Measurements from ENCODE around the gene ALG3.

Gene ALG3

DNA sequence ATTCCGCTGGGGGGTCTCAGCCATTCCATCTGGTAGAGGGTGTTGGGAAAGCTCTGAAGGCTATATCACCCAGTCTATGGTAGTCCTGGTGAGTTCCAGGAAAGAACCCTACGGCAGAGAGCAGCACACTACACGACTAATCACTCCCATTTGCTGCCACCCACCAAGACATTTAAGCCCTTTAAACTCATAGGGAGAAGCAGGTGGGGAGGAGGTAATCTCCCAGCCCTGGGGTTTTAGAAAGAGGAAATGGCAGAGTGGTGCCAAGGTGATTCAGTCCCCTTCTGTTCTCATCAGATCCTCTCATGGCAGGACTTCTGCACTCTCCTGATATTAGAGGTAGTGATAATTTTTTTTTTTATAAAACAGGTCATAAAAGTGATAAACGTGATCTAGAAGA, 29.9 kb downstream of the ALG3 start:
- Histone ChIP-seq H3K9me3 (no peaks in the 10 kb centered on the region), H3K4me1 (no peaks in the 10 kb centered on the region), H3K27me3 (ENCODE audit: low read depth) (no peaks in the 10 kb centered on the region; the same call in 1 of the 2 replicates), H3K4me3 (no peak overlapping the region), H3K36me3 (replicated peaks) (no peaks in the 10 kb centered on the region)
- in situ Hi-C loops (cut with MboI; ENCODE audit: low sequenced_read_pairs) = no loop called here
- no peak for DNase-seq (ENCODE audit: low spot score in 2 of 2)

DNA sequence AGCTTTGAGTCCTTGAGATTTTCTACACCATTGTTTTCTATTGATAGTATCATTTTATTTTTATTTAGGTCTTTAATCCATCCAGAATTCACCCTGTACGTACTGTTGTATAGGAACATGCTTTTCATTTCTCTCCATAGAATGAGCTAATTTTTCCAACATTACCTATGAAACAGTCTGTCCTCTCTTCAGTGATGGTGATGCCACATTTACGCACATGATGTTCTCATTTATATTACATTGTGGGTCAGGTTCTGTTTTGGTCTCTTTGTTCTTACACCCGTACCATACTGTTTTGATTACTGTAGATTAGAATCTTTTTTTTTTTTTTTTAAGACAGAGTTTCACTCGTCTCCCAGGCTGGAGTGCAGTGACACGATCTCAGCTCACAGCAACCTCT, 37.0 kb downstream of the ALG3 start:
- Histone ChIP-seq H3K4me3 (no peak overlapping the region), H3K4me1 (no peaks in the 10 kb centered on the region), H3K9me3 (no peaks in the 10 kb centered on the region), H3K27me3 (ENCODE audit: low read depth) (peaks cover 9% of the 10 kb centered on the region; the same call in 1 of the 2 replicates), H3K36me3 (replicated peaks) (no peaks in the 10 kb centered on the region)
- in situ Hi-C loops (cut with MboI; ENCODE audit: low sequenced_read_pairs) = no loop called here
- no peak for DNase-seq (ENCODE audit: low spot score in 2 of 2)

DNA sequence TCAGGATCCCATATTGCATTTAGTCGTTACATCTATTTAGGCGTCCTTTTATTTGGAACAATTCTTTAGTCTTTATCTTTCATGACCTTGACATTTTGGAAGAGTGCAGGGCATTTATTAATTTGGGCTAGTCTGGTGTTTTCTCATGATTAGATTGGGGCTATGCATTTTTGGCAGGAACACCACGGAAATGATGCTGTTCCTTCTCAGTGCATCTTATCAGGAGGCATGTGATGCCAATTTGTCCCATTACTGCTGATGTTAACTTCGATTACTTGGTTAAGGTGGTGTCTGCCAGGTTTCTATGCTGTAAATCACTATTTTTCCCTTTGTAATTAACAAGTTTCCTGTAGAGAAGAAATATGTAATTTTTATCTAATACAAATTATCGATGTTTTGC, 37.5 kb downstream of the ALG3 start:
- H3K4me3 ChIP-seq = no peak overlapping the region
- no peaks in the 10 kb centered on the region for H3K36me3 ChIP-seq (replicated peaks)
- no peaks in the 10 kb centered on the region for H3K4me1 ChIP-seq
- DNase-seq (ENCODE audit: low spot score in 2 of 2) = no peak
- H3K27me3 ChIP-seq (ENCODE audit: low read depth) = peaks cover 11% of the 10 kb centered on the region; the same call in 1 of the 2 replicates
- no peaks in the 10 kb centered on the region for H3K9me3 ChIP-seq
- in situ Hi-C loops (cut with MboI; ENCODE audit: low sequenced_read_pairs) = no loop called here

DNA sequence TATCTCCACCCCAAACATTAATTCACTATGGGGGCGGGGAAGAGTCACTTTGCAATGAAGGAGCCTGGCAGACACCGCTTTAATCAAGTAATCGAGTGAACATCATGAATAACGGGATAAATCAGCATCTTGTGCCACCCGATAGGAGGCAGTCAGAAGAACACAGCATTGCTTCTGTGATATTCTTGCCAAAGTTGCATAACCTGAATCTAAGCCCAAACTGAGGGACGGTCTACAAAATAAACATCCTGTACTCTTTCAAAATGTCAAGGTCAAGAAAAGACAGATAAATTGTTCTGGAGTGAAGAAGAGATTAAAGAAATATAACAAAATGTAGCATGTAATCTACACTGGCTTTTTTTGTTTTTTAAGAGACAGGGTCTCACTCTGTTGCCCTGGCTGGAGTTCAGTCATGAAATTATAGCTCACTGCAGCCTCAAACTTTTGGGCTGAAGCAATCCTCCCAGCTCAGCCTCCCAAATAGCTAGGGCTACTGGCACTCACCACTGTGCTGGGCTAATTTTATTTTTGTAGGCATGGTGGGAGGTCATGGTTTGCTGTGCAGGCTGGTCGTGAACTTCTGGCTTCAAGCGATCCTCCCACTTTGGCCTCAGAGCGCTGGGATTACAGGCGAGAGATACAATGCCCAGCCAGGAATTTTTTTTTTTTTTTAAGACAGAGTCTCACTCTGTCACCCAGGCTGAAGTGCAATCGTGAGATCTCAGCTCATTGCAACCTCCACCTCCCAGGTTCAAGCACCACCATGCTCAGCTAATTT, 39.4 kb downstream of the ALG3 start:
- H3K27me3 ChIP-seq (ENCODE audit: low read depth) = peaks cover 11% of the 10 kb centered on the region; the same call in 1 of the 2 replicates
- H3K4me3 ChIP-seq = no peak overlapping the region
- H3K9me3 ChIP-seq = no peaks in the 10 kb centered on the region
- H3K4me1 ChIP-seq = no peaks in the 10 kb centered on the region
- in situ Hi-C loops (cut with MboI; ENCODE audit: low sequenced_read_pairs) = no loop called here
- H3K36me3 ChIP-seq (replicated peaks) = no peaks in the 10 kb centered on the region
- DNase-seq (ENCODE audit: low spot score in 2 of 2) = no peak

DNA sequence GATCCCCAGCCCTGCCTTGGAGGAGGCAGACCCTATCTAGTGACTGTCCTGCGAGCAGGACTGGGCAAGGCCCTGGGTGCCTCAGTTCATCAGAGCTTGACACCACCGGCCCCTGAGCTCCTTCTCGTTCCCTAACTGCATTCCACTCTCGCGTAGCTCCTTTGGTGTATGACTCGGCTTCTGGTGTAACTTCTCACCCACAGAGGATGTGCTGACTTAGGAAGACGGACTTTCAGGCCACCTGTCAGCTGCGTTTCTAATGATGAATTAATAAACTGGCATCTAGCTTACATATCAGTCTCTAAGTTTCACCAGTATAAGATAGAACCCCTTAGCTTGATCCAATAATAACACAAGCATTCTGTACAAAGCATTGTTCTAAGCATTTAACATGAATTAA, 45.2 kb downstream of the ALG3 start:
- no peaks in the 10 kb centered on the region for H3K9me3 ChIP-seq
- no peak overlapping the region for H3K4me3 ChIP-seq
- H3K36me3 ChIP-seq (replicated peaks) = no peaks in the 10 kb centered on the region
- in situ Hi-C loops (cut with MboI; ENCODE audit: low sequenced_read_pairs) = no loop called here
- no peak for DNase-seq (ENCODE audit: low spot score in 2 of 2)
- peaks cover 11% of the 10 kb centered on the region; the same call in 1 of the 2 replicates for H3K27me3 ChIP-seq (ENCODE audit: low read depth)
- peaks cover 3% of the 10 kb centered on the region for H3K4me1 ChIP-seq

DNA sequence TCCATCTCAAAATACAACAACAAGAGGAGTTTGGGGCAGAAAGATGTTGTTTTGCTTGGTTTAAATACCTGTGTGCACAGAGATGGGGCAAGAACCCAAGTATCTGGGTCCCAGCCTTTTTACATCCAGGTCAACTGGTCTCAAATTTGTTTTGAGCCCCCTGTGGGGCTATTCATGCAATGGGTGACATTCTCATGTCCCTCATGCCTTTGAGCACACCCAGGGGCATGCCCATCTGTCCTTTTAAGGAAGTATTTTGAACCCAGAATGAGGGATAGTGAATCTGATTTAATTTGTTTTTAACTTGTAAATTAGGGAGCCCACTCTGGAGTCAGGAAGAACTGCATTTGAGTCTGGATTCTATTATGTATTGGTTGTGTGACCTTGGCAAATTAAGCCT, 47.9 kb downstream of the ALG3 start:
- peak in 1 of 2 experiments; percentile 21 for DNase-seq (ENCODE audit: low spot score in 2 of 2)

DNA sequence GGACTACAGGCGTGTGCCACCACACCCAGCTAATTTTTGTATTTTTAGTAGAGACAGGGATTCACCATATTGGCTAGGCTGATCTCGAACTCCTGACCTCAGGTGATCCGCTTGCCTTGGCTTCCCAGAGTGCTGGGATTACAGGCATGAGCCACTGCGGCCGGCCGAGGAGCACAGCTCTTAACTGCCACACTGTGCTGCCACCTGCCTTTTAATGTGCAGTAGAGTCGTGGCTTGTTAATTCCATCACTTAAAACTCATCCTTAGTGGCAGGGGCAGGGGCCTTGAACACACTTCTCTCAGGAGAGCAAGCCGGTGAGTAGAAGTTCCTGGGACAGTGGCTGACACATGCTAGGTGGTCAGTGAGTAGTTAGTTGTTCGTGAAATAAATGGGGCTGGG, 50.3 kb downstream of the ALG3 start:
- no peaks in the 10 kb centered on the region for H3K27me3 ChIP-seq (ENCODE audit: low read depth)

More for the DNA sequence above, 47.9 kb downstream of the ALG3 start:
- H3K36me3 ChIP-seq (replicated peaks) = no peaks in the 10 kb centered on the region
- peaks cover 3% of the 10 kb centered on the region for H3K4me1 ChIP-seq
- H3K27me3 ChIP-seq (ENCODE audit: low read depth) = no peaks in the 10 kb centered on the region
- in situ Hi-C loops (cut with MboI; ENCODE audit: low sequenced_read_pairs) = no loop called here
- no peak overlapping the region for H3K4me3 ChIP-seq
- no peaks in the 10 kb centered on the region for H3K9me3 ChIP-seq

DNA sequence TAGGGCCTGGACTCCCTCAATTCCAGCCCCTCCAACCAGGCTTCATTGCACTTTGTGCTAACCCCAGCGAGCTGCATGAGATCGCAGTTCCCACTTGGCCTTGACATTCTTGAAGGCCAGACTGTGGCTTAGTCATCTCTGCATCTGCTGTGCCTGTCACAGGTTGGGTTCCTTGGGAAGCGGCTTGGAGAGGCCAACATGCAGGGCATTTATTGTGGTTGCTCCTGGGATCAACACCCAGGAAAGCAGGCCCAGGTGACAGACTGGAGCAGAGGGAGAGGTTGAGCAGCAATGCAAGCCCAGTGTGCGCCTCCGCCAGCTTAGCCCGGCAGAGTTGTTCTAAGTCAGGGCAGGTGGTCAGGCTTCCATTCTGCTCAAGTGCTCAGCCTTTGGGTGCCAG, 52.2 kb downstream of the ALG3 start:
- Histone ChIP-seq H3K9me3 (no peaks in the 10 kb centered on the region), H3K27me3 (ENCODE audit: low read depth) (no peaks in the 10 kb centered on the region), H3K4me1 (peaks cover 3% of the 10 kb centered on the region), H3K4me3 (no peak overlapping the region), H3K36me3 (replicated peaks) (peaks cover 35% of the 10 kb centered on the region)
- no peak for DNase-seq (ENCODE audit: low spot score in 2 of 2)
- in situ Hi-C loops (cut with MboI; ENCODE audit: low sequenced_read_pairs) = no loop called here

More for the DNA sequence above, 50.3 kb downstream of the ALG3 start:
- Histone ChIP-seq H3K9me3 (no peaks in the 10 kb centered on the region), H3K36me3 (replicated peaks) (peaks cover 16% of the 10 kb centered on the region), H3K4me1 (peaks cover 3% of the 10 kb centered on the region), H3K4me3 (no peak overlapping the region)
- in situ Hi-C loops (cut with MboI; ENCODE audit: low sequenced_read_pairs) = no loop called here
- no peak for DNase-seq (ENCODE audit: low spot score in 2 of 2)

DNA sequence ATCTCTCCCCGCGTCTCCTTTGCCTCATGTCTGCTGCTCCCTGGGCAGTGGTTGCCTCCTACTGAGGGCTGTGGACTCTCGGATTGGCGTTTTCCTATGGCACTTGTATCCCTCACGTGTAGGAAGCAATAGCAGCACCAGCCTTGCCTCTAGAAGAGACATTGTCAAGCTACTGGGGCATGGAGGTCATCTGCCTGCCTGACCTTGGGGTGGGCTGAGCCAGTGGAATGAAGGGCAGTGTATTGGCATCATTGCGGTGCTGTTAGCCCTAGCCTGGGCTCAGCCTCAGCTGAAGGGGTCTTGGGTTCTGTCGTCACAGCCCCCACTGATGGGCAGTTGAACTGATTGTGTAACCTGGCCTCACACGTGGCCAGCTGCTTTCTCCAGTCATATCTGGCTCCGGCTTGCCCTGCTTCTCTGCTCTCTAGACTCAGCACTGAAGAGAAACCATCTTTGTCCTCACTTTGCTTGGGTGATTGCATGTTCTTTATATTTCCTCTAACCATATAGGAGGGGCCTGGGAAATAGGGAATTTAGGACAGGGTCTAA, 54.7 kb downstream of the ALG3 start:
- no peak for DNase-seq (ENCODE audit: low spot score in 2 of 2)
- no peaks in the 10 kb centered on the region for H3K9me3 ChIP-seq
- H3K4me1 ChIP-seq = no peaks in the 10 kb centered on the region
- no peaks in the 10 kb centered on the region for H3K27me3 ChIP-seq (ENCODE audit: low read depth)
- in situ Hi-C loops (cut with MboI; ENCODE audit: low sequenced_read_pairs) = no loop called here
- H3K36me3 ChIP-seq (replicated peaks) = peaks cover 57% of the 10 kb centered on the region
- H3K4me3 ChIP-seq = no peak overlapping the region

DNA sequence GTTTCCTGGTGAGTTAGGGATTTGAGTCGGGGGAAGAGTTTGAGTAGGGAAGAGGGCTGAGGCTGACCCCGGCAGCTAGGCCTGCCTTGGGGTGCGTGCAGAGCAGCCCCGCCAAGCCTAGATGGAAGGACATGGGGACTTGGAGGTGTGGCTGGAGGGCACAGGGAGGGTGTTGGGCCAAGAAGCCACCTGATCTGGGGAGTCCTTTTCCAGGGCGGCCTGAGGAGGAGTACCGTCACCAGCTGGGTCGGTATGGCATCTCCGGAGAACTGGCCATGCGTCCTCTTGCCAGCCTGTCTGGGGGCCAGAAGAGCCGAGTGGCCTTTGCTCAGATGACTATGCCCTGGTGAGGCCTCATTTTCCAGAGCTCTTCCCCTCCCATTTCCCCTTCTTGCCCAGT, 55.9 kb downstream of the ALG3 start:
- Histone ChIP-seq H3K4me1 (no peaks in the 10 kb centered on the region), H3K27me3 (ENCODE audit: low read depth) (no peaks in the 10 kb centered on the region), H3K4me3 (no peak overlapping the region), H3K36me3 (replicated peaks) (peaks cover 69% of the 10 kb centered on the region), H3K9me3 (no peaks in the 10 kb centered on the region)
- DNase-seq (ENCODE audit: low spot score in 2 of 2) = no peak
- in situ Hi-C loops (cut with MboI; ENCODE audit: low sequenced_read_pairs) = no loop called here
